BJ (cell line): ENCODE measurements around the gene DCDC1. TPM values are rescaled to one million over a fixed set of nuclear protein-coding genes. Genes with fewer than 3 reads are reported as not detected.

Experiments used
- CTCF ChIA-PET: fragments of 350-600 bp; formaldehyde crosslinking; extraction: SDS; loops from one replicate; lab custom pipeline; 2021; ENCODE audit warnings: antibody characterized with exemption, inconsistent platforms; lab: Yijun Ruan, JAX
- POLR2A ChIA-PET: fragments of 300-600 bp; sonication (Branson Sonifier 250); formaldehyde crosslinking; extraction: SDS; loops from one replicate; lab custom pipeline; 2021; ENCODE audit warnings: antibody characterized with exemption; lab: Charles Lee
- DNase-seq: peaks from one replicate; pipeline ENCODE4 v3.0.0-alpha.2; 2011; ENCODE audit warnings: low read depth
- H3K27me3 ChIP-seq: 2 replicates; pipeline ENCODE4 v1.6.0; 2011; ENCODE audit warnings: low read length; ENCODE audit not compliant: control insufficient read depth, insufficient read depth
- H3K36me3 ChIP-seq: 2 replicates; pipeline ENCODE4 v1.5.1; 2011; ENCODE audit warnings: low read length; ENCODE audit not compliant: control insufficient read depth, insufficient read depth
- H3K4me3 ChIP-seq: 2 replicates; pipeline ENCODE4 v1.5.1; 2011; ENCODE audit warnings: low read depth, mild to moderate bottlenecking, control low read depth, low read length
- CTCF ChIP-seq: IDR thresholded peaks from 2 replicates; pipeline ENCODE4 v1.5.1; 2011; ENCODE audit warnings: low read depth, mild to moderate bottlenecking, control low read depth, inconsistent platforms, low read length, moderate library complexity; ENCODE audit not compliant: insufficient read depth
- polyA plus RNA-seq: library from polyadenylated mRNA; depleted of rRNA; stranded (reverse); fragments of >200 nt; gene quantifications from 2 replicates; pipeline ENCODE4 v1.2.3, GENCODE V29; 2011

Gene DCDC1
- polyA plus RNA-seq, 1 experiment: not detected

GRCh38 chr11:30916764-30917163, 452.8 kb downstream of the DCDC1 start:
- H3K27me3 ChIP-seq: no peaks in the 10 kb centered on the region
- H3K36me3 ChIP-seq: no peaks in the 10 kb centered on the region
- H3K4me3 ChIP-seq: no peak overlapping the region
- DNase-seq: no peak
- POLR2A ChIA-PET: no interaction called here
- CTCF ChIA-PET: interaction anchor here (0.8 to 2.0 kb wide), 3 partner anchors 9 to 1485 kb away, joined by 3 to 6 read pairs (median 3); no protein-coding TSS in a partner anchor
- no peak for TF ChIP-seq CTCF

- Histone ChIP-seq H3K27me3 (no peaks in the 10 kb centered on the region), H3K36me3 (no peaks in the 10 kb centered on the region), H3K4me3 (no peak overlapping the region)
- ChIA-PET CTCF (interaction anchor here (0.6 to 1.8 kb wide), 5 partner anchors 8 to 1482 kb away, joined by 3 to 5 read pairs (median 4); no protein-coding TSS in a partner anchor), POLR2A (no interaction called here)
- peak; percentile 61 for TF ChIP-seq CTCF
- DNase-seq: no peak
Measured at GRCh38 chr11:30914143-30914762, 455.3 kb downstream of the DCDC1 start.

GRCh38 chr11:30911247-30911646, 458.3 kb downstream of the DCDC1 start:
- no peaks in the 10 kb centered on the region for H3K36me3 ChIP-seq
- POLR2A ChIA-PET: no interaction called here
- TF ChIP-seq CTCF: no peak
- H3K27me3 ChIP-seq: no peaks in the 10 kb centered on the region
- CTCF ChIA-PET: interaction anchor here (0.8 kb wide), 1 partner anchor 20 kb away, joined by 3 read pairs; no protein-coding TSS in a partner anchor
- DNase-seq: no peak
- no peak overlapping the region for H3K4me3 ChIP-seq

- Histone ChIP-seq H3K4me3 (no peak overlapping the region), H3K27me3 (no peaks in the 10 kb centered on the region), H3K36me3 (no peaks in the 10 kb centered on the region)
- ChIA-PET CTCF (no interaction called here), POLR2A (no interaction called here)
- TF ChIP-seq CTCF: no peak
- DNase-seq: no peak
Measured at GRCh38 chr11:30908857-30909256, 460.7 kb downstream of the DCDC1 start.

- DNase-seq: no peak
- no peaks in the 10 kb centered on the region for H3K36me3 ChIP-seq
- H3K4me3 ChIP-seq: no peak overlapping the region
- TF ChIP-seq CTCF: no peak
- H3K27me3 ChIP-seq: no peaks in the 10 kb centered on the region
- CTCF ChIA-PET: no interaction called here
- POLR2A ChIA-PET: no interaction called here
Measured at GRCh38 chr11:30908272-30908671, 461.3 kb downstream of the DCDC1 start.
